ENCODE results near the gene RUBCN.

The RUBCN gene

GRCh38 chr3:197736491-197737318 is at the start of gene RUBCN:
TSS of gene RUBCN (minus strand) at chr3:197736904. CDS start at chr3:197736719, 185 bp downstream.
- DNase-seq: peak; percentile 95

- DNase-seq: no peak
These were observed 47.4 kb upstream of the RUBCN start for GRCh38 chr3:197784019-197784585.

DNA sequence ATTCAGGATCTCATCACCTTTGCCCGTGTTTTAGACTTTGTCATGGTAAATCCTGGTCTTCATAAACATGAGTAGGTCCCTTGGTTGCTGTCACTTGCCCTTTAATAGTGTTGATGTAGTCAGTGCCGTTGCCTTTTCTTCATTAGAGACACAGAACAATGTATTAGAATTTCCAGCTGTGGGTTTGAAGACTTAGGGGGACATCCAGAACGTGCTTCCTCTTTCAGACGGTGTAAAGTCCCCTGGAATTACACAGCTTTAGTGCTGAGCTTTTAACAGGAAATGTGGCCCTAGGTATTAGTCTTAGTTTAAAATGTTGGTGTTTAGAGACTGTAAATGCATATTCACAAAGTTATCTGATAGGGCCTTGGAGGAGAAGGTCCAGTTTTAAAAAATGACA is 45.5 kb upstream of the RUBCN start:
- DNase-seq: no peak

DNA sequence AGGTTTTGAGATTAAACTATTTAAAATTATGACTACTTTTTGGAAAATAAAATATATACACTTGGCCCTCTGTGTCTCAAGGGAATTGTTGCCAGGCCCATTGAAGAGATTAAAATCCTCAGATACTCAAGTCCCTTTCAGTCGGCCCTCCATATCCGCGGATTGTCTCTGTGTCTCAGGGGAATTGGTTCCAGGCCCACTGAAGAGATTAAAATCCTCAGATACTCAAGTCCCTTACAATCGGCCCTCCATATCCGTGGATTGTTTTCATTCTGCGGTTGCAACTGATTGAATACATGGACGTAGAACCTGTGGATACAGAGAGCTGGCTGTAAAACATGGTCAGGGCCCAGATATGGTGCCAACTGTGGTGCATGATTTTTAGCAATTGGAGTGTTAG is 38.6 kb upstream of the RUBCN start:
- DNase-seq: no peak

DNA sequence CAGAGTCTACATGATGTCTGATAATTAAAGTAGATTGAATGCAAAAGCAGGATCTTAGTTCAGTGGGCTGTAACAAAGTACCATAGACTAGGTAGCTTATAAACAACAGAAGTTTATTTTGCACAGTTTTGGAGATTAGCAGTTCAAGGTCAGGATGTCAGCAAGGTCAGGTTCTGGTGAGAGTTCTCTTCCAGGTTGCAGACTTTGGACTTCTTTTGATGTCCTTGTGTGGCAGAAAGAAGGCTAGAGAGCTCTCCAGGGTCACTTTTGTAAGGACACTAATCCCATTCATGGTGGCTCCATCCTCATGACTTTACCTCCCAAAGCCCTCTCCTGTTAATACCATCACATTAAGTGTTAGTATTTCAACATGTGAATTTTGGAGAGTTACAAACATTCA is 25.1 kb upstream of the RUBCN start:
- no peak for DNase-seq

DNA sequence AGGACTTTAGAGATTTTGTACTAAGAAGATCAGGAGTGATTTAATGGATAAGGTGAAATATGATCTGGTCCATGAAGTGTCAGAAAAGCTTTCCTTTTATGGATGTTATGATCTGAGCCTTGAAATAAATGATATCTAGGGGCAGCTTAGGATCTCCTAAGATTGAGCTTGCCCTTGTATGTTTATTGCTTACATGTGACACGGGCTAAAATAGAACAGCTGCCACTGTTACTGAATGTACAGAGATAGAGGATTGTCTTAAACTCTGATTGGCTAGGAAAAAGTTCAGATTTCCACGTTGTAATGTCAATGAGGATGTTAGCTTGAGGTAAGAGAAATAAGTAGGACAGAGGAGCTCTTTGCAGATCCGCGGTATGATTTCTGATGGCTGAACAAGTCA is 21.8 kb upstream of the RUBCN start:
- no peak for DNase-seq

GRCh38 chr3:197756704-197757103 is 20.0 kb upstream of the RUBCN start:
- no peak for DNase-seq

- DNase-seq: no peak
These were observed 16.6 kb upstream of the RUBCN start for GRCh38 chr3:197753263-197753662.

- DNase-seq: no peak
These were observed 15.4 kb upstream of the RUBCN start for GRCh38 chr3:197752107-197752506.

DNA sequence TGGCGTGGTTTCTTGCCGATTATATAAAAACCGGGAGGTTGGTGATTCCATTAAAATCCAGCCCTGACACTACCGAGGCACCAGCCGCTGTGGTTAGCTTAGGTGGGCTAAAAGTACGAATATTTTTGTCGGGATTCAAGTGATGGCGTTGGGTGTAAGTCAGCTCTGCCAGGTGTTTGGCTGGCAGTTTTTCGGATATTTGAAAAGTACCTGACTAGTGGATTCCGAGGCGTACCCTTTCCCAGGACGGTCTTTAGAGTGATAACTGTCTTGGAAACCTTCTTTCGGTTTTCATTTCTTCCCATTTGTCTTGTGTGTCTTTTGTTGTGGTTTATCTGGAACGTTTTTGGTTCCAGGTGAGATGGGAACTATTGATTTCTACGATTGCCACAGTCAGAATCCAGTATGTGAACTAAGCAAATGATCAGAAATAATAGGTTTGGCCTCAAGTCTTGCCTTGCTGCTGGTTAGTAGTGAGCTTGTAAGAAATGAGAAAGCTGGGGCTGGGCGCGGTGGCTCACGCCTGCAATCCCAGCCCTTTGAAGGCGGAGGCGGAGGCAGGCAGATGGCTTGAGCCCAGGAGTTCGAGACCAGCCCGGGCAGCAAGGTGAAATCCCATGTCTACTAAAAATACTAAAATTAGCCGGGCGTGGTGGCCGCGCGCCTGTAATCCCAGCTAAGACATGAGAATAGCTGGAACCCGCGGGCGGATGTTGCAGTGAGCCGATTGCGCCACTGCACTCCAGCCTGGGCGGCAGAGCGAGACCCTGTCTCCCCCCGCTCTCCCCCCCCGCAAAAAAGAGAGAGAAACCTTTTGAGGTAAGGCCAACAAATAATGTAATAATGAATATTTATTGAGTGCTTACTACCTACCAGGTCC is 14.4 kb upstream of the RUBCN start:
- DNase-seq: peak; percentile 37

DNA sequence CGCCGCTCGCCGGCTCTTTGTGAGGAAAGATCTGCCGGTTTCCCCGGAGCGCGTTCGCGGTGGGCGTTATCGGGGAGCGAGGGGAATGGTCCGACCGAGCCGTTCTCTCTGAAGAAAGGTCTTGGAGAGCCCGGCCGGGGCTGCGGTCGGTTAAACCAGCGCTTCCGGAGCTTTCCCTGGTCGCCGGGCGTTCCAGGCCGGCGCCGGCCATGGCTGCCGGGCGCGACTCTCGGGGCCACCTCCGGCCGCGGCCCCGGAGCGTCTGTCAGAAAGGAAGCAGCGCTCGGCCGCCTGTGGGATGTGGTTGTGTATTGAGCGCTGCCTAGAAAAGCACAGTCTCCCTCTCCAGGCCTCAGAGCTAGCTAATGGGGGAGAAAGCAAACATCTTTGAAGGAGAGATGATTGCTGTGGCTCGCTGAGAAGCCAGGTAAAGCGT is 13.7 kb upstream of the RUBCN start:
- DNase-seq: peak; percentile 67

DNA sequence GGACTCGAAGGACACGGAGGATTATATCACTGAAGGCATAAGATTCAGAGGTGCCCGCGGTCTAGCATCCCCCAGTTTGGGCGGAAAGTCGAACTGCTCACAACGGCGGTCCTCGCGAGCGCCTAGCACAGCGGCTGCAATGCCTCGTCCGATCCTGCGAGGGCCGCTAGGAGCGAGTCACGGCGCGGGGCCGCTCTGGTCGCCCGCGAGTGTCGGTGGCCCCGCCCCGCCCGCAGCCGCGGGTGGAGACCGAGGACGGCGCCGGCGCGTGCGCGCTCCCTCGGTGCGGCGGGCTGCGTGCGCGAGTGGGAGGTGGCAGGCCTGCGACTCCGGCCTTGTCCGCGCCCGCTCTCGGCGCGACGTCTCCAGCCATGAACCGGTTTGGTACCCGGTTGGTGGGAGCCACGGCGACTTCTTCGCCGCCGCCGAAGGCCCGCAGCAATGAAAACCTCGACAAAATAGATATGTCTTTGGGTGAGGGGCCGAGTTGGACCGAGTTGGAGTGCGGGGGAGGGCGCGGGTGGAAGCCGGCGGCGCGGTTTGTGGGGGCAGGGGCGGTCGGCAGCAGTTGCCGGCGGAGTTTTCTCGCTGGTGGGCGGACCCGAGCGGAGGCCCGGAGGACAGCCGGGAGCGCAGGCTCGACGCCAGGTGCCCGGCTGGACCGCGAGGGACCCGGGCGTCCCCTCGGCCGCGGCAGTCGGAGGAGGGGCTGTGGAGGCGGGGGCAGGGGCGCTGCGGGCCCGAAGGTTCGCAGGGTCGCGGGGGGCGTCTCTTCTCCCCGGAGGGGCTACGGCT is 13.1 kb upstream of the RUBCN start, which contains the start of gene FYTTD1:
Gene FYTTD1 (plus strand): TSS at position 283 of the 795 bp plus-strand sequence. CDS start 89 bp downstream, at position 372.
- peak; percentile 93 for DNase-seq

DNA sequence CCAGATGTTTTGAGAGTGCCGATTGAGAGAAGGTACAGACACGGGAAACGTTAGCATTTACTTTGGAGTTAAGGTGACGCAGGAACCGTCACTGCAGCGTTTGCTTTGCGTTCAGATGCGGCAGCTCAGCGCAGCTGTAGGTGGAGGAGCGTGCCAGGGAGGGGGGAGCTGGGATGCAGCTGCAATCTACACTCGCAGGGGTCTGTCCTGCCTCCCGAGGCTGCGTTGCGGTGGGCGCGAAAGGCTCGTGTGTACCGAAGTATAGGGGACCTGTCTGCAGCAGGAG is 12.6 kb upstream of the RUBCN start:
- peak; percentile 71 for DNase-seq

DNA sequence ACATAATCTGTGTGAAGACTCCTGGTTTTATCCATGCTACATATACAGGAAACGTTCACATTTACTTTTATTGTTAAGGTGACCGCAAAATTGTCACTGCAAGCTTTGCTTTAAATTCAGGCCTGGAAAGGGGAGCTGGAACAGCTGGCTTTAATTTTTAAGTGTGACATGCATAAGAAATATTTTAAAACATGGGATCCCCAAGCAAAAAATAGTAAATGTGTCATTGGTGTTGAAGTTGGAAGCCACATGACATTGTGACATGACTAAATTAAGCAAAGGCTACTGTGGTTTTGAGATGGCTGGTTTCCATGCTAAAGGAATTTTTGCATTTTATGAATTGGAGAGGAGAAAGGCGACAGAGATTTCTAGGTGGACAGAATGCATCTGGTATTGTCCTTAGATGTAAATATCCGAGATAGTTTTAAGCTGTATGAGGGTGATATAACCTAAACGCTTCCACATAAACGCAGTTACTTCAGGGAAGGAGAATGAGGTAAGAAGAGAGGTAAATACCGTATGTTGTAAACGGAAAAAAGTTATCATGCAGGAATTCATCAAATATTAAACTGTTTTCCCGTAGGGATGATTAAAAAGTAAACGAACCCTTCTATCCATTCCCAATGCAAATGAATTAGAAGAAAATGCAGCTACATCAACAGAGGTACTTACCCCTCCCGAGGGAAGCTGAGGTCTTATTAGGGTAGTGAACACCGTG is 12.1 kb upstream of the RUBCN start:
- DNase-seq: no peak

- no peak for DNase-seq
These were observed 10.1 kb upstream of the RUBCN start for GRCh38 chr3:197746801-197747237.

- no peak for DNase-seq
These were observed 9.5 kb upstream of the RUBCN start for GRCh38 chr3:197746209-197746608.

DNA sequence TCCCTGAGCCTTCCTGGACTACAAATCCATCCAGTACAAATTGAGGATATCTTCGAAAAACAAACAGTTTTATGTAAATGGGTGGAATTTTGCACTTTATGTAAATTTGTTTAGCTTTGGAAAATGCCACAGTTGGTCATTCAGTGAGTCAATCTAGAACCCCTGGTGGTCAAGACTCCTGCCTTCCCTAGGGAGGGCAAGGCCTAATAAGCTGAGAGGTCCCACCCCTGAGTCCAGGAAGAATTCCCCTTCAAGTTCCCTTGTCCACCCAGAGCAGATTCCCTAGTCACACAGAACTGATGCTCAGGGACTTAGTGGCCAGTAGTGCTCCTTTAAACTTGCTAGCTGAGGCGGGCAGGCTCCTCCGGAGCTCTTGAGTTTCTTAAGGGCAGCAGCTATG is 6.1 kb upstream of the RUBCN start:
- DNase-seq: no peak

GRCh38 chr3:197737749-197738462 is 1.2 kb upstream of the RUBCN start:
- no peak for DNase-seq

DNA sequence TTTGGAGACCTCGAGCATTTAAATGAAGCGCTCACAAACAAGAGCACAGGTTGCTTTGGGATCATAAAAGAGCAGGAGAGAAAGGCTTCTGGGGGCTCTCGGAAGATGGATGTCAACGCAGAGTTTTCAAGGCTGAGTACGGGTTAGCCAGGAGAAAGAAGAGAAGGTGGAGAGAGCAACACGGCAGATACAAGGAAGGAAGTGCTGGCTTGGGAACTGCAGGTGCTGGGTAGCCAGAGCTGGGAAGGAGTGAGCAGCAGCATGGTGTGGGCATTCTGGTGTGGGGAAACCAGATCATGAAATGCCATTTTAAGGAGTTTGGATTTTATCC is 580 bp upstream of the RUBCN start:
- DNase-seq: no peak

DNA sequence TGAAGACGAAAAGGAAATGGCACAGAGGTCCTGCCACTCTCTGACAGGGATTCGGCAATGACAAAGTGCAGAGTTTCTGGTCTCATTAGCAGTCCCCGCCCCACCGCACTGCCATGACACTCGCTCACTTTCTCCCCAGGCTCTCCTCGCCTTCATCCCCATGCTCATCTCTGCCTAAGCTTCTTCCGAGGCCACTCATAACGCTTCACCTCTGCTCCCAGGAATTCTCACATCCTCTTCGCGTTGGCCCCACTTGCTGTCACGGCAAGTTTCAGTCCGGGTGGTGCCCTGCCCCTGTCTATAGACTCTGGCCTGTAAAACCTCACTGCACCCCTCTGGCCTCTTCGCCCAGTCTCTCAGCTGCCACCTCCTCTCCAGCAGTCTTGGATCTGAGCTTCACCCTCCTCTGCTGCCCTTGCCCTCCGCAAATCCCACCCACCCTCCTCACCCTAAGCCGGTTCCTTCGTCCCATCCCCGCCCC is 654 bp downstream of the RUBCN start:
- peak; percentile 53 for DNase-seq

DNA sequence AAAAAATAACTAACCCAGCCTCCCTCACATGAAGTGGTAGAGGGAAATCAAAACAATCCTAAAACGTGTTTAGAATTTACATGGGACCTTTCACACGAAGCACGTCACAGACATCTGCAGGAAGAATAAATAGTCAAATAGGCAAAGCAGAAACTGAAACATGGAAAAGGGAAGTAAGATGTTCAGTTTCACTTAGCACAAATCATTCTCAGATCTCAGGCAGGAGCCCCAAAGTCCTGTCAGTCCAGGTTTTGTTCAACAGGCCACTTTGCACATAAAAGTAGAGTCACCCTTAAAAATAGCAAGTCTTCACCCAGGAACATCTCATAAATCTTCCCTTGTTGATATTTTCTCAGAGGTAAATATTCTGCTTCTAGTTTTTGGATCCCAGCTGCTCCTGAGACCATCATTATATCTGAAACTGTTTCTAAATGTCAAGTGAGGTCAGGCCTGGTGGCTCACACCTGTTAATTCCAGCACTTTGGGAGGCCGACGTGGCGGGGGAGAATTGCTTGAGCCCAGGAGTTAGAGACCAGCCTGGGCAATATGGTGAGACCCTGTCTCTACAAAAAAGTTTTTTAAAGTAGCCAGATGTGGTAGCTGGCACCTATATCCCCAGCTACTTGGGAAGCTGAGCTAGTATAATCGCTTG is 1.9 kb downstream of the RUBCN start:
- DNase-seq: no peak

Data from CD4-positive, alpha-beta T cell treated with Interleukin-6 for 4 hours (primary cell).